Middle frontal gyrus (tissue), 1 donor: Measurements from ENCODE around the gene NIT1.
A peak's percentile ranks its signal among the peaks of the same experiment; 100 is the strongest.

Experiments used
- DNase-seq: peaks from one replicate; pipeline ENCODE4 v3.0.0-alpha.2; 2015; ENCODE audit warnings: low spot score; ENCODE audit errors: extremely low spot score

NIT1 gene

DNA sequence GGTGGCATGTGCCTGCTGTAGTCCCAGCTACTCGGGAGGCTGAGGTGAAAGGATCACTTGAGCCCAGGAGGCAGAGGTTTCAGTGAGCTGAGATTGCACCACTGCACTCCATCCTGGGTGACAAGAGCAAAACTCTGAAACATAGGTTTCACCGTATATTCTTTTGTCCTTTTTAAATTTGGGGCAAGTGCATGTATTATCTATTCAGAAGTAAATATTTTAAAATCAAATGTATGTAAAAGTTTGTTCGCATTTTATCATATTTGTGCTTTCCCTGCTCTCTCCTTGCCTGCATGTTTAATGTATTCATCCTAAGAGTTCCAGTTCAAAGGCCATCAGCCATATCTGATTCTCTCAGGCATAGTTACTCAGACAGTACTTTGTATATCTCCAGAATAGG, 27.9 kb downstream of the NIT1 start:
- DNase-seq: no peak

DNA sequence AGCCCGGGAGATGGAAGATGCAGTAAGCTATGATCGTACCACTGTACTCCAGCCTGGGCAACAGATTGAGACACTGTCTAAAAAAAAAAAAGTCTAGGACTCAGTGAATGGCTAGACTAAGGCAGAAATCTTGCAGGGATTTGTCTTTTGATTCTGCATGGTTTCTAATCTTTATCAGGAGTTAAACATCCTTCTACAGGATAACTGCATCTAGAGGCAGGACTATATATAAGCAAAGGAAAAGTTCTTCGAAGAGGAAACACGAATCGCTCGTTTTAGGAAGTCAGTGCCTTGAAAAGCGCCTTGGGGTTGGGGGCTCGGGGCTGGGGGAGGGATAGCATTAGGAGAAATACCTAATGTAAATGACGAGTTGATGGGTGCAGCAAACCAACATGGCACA, 35.3 kb downstream of the NIT1 start:
- no peak for DNase-seq

DNA sequence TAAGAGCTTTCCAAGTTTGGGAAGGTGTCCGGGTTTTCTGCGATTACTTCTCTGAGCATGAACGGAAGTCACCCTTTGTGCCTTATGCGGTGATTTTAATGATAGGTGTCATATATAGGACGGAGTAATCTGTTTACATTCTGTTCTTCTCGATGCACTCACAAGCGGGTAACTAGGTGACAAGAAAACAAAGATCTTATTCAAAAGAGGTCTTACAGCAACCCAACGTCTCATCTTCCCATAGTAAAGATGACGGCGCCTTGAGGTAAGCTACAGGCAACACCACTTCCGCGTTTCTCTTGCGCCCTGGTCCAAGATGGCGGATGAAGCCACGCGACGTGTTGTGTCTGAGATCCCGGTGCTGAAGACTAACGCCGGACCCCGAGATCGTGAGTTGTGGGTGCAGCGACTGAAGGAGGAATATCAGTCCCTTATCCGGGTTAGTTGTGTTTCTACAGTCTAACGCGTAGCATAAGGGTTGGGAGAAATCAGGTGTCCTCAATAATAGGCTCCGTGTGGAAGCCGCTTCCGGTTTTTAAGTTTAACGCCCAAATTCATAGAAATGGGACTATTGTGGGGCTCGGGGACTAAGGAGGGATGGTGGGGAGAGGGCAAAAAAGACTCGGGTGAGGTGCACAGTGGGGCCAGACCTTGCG, 35.9 kb downstream of the NIT1 start, which contains the start of gene UFC1:
TSS of gene UFC1 (plus strand) at position 297 of the 656 bp plus-strand sequence. CDS start at position 317, 20 bp downstream.
- peak; percentile 83 for DNase-seq

DNA sequence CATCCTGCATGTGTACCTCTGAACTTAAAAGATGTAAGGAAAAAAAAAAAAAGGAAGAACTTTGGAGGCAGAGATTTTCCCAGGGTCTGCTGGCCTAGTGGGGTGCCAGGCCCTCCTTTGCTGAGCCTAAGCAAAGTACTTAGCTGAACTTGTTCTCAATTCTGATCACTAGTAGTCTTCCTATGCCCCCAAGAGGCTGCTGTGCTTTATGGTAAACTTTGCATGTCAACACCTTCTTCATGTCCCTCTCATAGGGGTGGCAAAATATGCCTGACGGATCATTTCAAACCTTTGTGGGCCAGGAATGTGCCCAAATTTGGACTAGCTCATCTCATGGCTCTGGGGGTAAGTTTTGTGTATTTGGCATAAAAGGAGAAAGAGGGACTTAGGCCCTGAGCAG, 40.0 kb downstream of the NIT1 start:
- no peak for DNase-seq

- DNase-seq: no peak
Measured at GRCh38 chr1:161158316-161159010, 40.6 kb downstream of the NIT1 start.

GRCh38 chr1:161159087-161159912, 41.4 kb downstream of the NIT1 start, which contains the start of gene USP21:
TSS of gene USP21 (plus strand) at chr1:161159500. CDS start at chr1:161160641, 1,141 bp downstream.
- DNase-seq: peak; percentile 94

DNA sequence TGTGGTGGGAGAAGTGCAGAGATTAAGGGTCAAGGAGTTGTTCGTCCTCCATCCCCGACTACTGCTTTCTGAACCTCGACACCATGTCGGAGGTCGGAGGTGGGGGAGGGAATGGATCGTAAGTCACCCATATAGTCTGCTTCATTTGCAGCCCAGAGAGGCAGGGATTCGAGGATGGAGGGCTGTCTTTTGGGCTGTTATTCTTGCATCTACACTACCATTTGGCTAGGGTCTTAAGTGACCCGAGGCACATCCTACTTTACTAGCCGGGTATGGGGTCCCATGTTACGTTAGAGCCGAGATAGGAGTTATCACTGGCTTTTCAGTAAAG, 42.0 kb downstream of the NIT1 start:
- DNase-seq: no peak

- DNase-seq: no peak
Measured at GRCh38 chr1:161160671-161161145, 42.8 kb downstream of the NIT1 start.

DNA sequence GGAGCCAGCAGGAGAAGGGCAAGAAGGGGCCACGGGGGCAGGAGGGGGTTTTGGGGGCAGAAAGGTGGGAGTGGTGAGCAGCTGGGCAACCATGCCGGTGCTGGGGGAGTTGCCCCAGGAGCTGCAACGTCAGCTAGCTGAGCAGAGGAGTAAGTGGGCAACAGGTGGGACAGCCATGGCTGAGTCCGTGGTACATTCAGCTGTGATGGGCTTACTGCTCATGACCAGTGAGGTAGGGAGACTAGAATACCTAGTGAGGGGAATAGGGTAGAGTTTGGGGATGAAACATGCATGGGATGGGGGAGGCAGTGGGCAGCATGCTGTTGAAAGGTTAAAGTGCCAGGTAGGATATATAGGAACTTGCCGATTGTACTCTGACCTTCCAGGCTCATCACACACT, 43.7 kb downstream of the NIT1 start:
- no peak for DNase-seq

GRCh38 chr1:161162052-161162451, 44.1 kb downstream of the NIT1 start:
- DNase-seq: no peak

DNA sequence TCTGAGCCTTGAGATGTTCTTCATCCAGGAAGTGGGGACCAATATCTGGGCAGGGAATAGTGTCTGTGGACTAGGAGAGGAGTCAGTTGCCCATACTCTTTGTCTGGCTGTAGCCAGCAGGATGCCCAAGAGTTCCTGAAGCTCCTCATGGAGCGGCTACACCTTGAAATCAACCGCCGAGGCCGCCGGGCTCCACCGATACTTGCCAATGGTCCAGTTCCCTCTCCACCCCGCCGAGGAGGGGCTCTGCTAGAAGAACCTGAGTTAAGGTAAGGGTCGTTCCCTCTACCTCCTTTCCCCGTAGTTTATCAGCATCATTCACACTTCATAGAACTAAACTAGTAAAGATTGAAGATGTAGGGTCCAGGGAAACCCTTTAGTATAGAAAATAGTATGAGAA, 44.9 kb downstream of the NIT1 start:
- no peak for DNase-seq

DNA sequence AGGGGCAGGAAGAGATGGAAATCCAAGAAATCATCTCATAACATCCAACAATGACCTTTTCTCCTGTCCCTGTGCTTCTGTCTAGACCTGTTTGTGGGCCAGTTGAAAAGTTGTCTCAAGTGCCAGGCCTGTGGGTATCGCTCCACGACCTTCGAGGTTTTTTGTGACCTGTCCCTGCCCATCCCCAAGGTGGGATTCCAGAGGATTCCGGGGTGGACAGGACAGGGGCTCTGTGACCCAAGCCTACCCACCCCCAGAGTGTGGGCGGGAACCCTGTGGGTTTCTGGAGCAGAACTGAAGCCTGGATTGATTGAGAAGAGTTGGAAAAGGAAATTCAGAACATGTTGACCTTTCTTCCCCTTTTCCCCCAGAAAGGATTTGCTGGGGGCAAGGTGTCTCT, 45.9 kb downstream of the NIT1 start:
- no peak for DNase-seq

DNA sequence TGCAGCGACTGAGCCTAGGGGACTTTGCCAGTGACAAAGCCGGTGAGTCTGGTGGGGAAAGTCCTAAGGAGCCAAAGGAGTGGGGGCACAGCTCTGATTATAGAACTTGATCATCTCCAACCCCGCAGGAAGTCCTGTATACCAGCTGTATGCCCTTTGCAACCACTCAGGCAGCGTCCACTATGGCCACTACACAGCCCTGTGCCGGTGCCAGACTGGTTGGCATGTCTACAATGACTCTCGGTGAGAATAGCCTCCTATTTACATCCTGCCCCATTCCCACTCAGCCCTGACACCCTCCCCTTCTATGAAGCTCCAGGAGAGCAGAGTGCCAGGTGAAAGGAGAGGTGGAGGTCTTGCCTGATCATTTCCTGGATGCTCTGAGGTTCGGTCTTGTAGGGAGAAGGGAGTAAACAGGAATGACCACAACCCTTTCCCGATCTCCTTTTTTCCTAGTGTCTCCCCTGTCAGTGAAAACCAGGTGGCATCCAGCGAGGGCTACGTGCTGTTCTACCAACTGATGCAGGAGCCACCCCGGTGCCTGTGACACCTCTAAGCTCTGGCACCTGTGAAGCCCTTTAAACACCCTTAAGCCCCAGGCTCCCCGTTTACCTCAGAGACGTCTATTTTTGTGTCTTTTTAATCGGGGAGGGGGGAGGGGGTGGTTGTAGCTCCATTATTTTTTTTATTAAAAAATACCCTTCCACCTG, 47.2 kb downstream of the NIT1 start:
- DNase-seq: no peak

GRCh38 chr1:161165742-161166668, 48.1 kb downstream of the NIT1 start, which contains the start of gene PPOX:
TSS of gene PPOX (plus strand) at chr1:161166426. CDS start at chr1:161166848, 422 bp downstream.
- peak; percentile 99 for DNase-seq

- no peak for DNase-seq
Measured at GRCh38 chr1:161166669-161167548, 49.0 kb downstream of the NIT1 start.

DNA sequence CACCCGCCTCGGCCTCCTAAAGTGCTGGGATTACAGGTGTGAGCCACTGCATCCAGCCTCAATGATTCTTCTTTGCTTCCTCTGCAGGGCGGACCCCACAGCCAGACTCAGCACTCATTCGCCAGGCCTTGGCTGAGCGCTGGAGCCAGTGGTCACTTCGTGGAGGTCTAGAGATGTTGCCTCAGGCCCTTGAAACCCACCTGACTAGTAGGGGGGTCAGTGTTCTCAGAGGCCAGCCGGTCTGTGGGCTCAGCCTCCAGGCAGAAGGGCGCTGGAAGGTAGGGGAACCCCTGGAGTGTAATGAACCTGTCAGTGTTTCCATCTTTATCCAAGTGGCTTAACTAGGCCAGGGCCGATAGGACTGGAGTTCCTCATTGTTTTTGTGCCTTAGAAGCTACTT, 51.0 kb downstream of the NIT1 start:
- DNase-seq: no peak
